ENCODE data around the gene KLK7.

Gene KLK7

GRCh38 chr19:51002542-51003311 lies 19.0 kb upstream of the KLK7 start:
- H3K4me3 ChIP-seq (ENCODE audit: low read depth, low read length) = no peak overlapping the region
- TF ChIP-seq CTCF (IDR thresholded peaks at IDR 0.05; ENCODE audit: low read depth, low read length) = no peak

- no peak for TF ChIP-seq CTCF (IDR thresholded peaks at IDR 0.05; ENCODE audit: low read depth, low read length)
- H3K4me3 ChIP-seq (ENCODE audit: low read depth, low read length) = no peak overlapping the region
Observed at GRCh38 chr19:51002089-51002532, 18.4 kb upstream of the KLK7 start.

GRCh38 chr19:51001515-51001914 lies 17.8 kb upstream of the KLK7 start, which contains the start of gene KLK8:
TSS of gene KLK8 (minus strand) at chr19:51001604. CDS start at chr19:51001167, 437 bp downstream.
- no peak within 1 kb of the TSS for H3K4me3 ChIP-seq (ENCODE audit: low read depth, low read length)
- no peak for TF ChIP-seq CTCF (IDR thresholded peaks at IDR 0.05; ENCODE audit: low read depth, low read length)

- TF ChIP-seq CTCF (IDR thresholded peaks at IDR 0.05; ENCODE audit: low read depth, low read length) = no peak
- no peak overlapping the region for H3K4me3 ChIP-seq (ENCODE audit: low read depth, low read length)
Observed at GRCh38 chr19:51000981-51001380, 17.3 kb upstream of the KLK7 start.

- TF ChIP-seq CTCF (IDR thresholded peaks at IDR 0.05; ENCODE audit: low read depth, low read length) = no peak
- no peak overlapping the region for H3K4me3 ChIP-seq (ENCODE audit: low read depth, low read length)
Observed at GRCh38 chr19:51000426-51000825, 16.7 kb upstream of the KLK7 start.

GRCh38 chr19:50998686-50999085 lies 15.0 kb upstream of the KLK7 start:
- no peak for TF ChIP-seq CTCF (IDR thresholded peaks at IDR 0.05; ENCODE audit: low read depth, low read length)

GRCh38 chr19:50998061-50998460 lies 14.3 kb upstream of the KLK7 start:
- no peak for TF ChIP-seq CTCF (IDR thresholded peaks at IDR 0.05; ENCODE audit: low read depth, low read length)
- no peak overlapping the region for H3K4me3 ChIP-seq (ENCODE audit: low read depth, low read length)

More at GRCh38 chr19:50998686-50999085, 15.0 kb upstream of the KLK7 start:
- H3K4me3 ChIP-seq (ENCODE audit: low read depth, low read length) = no peak overlapping the region
